T-helper 1 cell treated with Interleukin-12 subunit alpha and Interleukin-12 subunit beta and Interleukin-4 antibody, amounts not matched to agents 30 ng/mL and 1 ng/mL, for 36 hours (primary cell): ENCODE results near the gene RFTN1. TPM values are rescaled to one million over a fixed set of nuclear protein-coding genes. Genes with fewer than 3 reads are reported as not detected.

Experiments used
- intact Hi-C: fragments of 100-400 bp; cut with micrococcal nuclease; formaldehyde crosslinking; loops from one replicate; pipeline ENCODE4 v1.15.1; 2024
- total RNA-seq: library from RNA; stranded (reverse); gene quantifications from 2 replicates; pipeline ENCODE4 v1.2.3, GENCODE V29; 2022

RFTN1 gene
- total RNA-seq, 1 donor from 2014 or later, result 90.3 TPM

DNA sequence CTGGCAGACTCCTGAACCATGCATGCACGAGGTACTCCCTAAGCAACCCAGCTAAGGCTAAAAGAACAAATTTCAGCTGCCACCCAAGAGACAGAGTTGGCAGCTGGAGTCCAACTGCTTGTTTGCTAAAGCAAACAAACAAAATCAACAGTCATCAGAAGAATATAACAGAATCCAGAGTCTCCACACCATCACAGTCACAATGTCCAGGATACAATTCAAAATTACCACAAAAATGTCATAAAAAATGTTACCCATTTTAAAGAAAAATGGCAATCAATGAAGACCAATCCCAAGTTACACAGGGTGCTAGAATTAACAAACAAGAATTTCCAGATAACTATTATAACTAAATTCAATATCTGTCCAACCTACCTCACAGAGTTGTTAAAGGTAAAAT lies 42.9 kb downstream of the RFTN1 start:
- intact Hi-C loops, result no loop called here

- intact Hi-C loops, result loop anchor here (1.0 to 2.0 kb wide), 3 partner anchors 44 to 178 kb away; no protein-coding TSS in a partner anchor
Observed at GRCh38 chr3:16468336-16469098, 45.0 kb downstream of the RFTN1 start.

DNA sequence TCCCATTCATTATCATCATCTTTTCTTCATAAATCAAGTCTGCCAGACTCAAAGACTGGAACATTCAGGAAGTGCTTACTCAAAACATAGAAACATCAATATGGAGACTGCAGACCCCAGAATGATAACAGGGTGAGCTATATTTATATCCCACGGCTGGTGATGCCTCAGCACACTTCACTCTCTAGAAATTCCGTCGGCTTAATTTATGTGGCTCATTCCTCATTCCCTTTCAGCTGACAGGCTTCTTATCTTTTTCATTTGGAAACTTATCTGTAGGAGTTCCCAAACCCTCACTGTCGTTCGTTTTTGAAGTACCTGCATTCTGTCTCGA lies 45.5 kb downstream of the RFTN1 start:
- intact Hi-C loops, result loop anchor here (1.0 to 2.0 kb wide), 3 partner anchors 44 to 178 kb away; no protein-coding TSS in a partner anchor

- intact Hi-C loops, result loop anchor here (1.0 kb wide), 4 partner anchors 9 to 202 kb away; partner anchors contain the start of gene OXNAD1
Observed at GRCh38 chr3:16467393-16467792, 46.1 kb downstream of the RFTN1 start.

- intact Hi-C loops, result loop anchor here (1.0 kb wide), 4 partner anchors 9 to 202 kb away; partner anchors contain the start of gene OXNAD1
Observed at GRCh38 chr3:16466822-16467221, 46.7 kb downstream of the RFTN1 start.

- intact Hi-C loops, result no loop called here
Observed at GRCh38 chr3:16464511-16465148, 48.9 kb downstream of the RFTN1 start.

DNA sequence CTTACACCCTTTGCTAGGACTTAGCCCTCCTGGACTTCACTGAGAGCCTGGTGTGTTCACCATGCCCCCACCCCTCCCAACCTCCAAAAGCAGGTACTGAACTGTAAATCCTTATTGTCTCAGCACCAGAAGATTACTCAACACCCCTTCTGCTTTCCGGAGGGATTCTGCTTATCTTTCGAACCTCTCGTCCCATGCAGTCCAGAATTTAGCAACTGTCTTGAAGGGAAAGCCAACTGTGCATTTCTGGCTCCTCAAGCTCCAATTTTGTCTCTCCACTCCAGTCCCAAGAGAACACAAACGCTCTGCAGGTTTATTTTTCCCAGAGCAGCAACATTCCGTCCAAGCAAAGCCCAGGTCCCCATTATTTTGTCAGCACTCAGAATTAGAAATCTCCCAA lies 49.6 kb downstream of the RFTN1 start:
- intact Hi-C loops, result no loop called here

DNA sequence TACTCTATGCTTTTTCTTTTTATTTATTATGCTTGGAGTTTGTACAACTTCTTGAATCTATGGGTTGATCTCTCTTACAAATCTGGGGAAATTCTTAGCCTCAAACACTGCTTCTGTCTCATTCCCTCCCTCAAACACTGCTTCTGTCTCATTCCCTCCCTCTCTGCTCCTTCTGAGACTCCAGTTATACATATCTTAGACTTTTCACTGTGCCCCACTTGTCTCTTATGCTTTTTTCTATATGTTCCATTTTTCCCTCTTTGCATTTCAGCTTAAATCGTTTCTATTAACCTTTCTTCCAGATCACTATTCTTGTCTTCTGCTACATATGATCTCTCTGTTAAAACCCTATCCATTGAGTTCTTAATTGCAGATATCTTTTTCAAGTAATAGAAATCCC lies 50.4 kb downstream of the RFTN1 start:
- intact Hi-C loops, result no loop called here

DNA sequence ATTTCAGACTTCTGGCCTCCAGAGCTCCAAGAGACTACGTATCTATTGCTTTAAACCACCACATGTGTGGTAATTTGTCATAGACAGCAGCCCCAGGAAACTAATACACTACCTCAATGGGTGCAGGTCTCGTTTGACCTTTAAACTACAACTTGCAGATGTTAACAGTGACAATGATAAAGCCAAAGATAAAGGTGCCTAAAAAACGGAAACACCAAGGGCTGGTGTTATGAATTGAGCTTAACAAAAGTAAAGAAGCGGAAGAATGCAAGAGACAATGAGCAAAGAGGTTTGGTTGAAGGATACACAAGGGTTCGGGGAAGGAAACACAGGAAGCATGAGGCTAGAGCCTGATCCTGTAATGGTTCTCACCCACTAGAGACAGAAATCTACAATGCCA lies 50.8 kb downstream of the RFTN1 start:
- intact Hi-C loops, result loop anchor here (1.0 kb wide), 1 partner anchor 19 kb away; no protein-coding TSS in a partner anchor

GRCh38 chr3:16461463-16462245 lies 51.8 kb downstream of the RFTN1 start:
- intact Hi-C loops, result loop anchor here (1.0 kb wide), 1 partner anchor 20 kb away; no protein-coding TSS in a partner anchor

DNA sequence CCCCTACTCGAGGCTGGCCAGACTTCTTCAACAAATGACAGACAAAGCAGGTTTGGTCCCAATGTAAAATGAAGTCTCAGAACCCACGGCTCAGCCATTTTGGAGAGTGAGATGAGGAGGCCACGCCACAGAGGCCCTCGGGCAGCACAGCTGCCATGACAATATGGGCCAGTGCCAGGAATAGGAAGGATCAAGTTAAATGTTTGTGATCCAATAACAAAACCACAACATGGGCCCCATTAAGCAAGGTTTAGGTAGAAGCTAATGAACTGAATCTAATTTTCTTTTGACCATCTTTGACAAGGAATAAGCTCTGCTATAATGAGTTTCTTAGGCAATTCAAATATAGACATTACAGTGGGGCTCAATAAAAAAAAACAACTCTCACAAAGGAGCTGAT lies 52.6 kb downstream of the RFTN1 start:
- intact Hi-C loops, result no loop called here

- intact Hi-C loops, result no loop called here
Observed at GRCh38 chr3:16460273-16460672, 53.2 kb downstream of the RFTN1 start.

DNA sequence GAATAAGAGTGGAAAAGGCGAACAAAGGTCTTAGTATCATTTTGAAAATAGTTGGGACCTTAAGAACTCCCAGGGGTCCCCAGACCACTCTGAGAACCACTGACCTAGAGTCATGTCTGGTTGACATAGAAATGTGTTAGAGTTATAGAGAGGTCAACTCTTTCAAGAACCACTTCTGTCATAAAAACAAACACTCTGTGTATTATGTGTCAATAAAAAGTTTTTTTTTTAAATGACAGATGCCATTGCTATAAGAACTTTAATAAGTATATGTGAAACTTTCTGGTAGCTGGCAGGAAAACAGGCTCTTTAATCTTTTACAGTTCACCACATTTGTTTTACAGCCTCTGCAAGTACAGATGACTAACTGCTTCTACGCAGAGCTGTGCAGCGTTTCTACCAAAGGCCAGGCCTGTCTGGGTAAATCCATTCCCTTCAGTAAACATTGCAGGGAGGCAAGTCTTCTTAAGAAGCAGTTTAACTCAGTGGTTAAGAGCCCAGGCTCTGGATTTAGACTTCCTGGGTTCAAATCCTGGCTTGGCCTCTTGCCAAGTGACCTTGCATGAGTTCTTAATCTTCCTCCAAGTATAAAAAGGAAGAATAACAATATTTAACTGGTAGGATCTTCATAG lies 56.6 kb downstream of the RFTN1 start:
- intact Hi-C loops, result no loop called here

DNA sequence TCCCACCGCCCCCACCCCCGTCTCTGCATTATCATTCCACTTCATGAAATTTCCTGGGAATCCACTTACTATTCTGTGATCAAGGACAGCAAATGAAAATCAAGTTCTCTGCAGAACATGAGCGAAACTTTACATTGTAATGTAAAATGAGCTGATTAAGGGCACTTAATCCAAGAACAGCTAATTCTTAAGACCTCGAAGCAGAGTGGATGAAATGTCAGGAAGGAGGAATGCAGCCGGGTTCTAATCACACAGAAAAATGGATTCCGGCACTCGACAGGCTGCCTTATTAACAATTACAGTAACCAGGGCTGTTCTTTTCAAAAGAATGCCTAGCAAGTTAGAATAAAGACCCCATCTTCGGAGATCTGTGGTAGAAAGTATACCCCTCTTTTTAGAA lies 57.5 kb downstream of the RFTN1 start:
- intact Hi-C loops, result no loop called here

- intact Hi-C loops, result no loop called here
Observed at GRCh38 chr3:16455001-16455400, 58.5 kb downstream of the RFTN1 start.

DNA sequence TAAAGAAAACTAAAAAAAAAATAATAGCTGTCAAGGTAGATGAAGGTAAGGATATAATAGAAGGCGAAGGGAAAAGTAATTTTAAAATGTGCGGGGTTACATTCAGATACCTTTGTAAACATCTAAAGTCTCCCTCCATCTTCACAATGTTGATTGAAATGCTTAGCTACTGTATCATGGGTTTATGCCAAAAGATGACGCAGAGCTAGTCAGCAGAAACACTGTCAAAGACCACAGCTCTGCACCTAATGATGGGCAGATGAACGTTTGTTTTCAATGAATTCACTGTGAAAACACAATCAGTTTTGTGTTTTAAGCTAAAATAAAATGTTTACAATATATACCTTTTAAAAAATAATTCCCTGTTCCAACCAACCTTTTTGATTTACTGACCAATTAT lies 61.2 kb downstream of the RFTN1 start:
- intact Hi-C loops, result no loop called here

DNA sequence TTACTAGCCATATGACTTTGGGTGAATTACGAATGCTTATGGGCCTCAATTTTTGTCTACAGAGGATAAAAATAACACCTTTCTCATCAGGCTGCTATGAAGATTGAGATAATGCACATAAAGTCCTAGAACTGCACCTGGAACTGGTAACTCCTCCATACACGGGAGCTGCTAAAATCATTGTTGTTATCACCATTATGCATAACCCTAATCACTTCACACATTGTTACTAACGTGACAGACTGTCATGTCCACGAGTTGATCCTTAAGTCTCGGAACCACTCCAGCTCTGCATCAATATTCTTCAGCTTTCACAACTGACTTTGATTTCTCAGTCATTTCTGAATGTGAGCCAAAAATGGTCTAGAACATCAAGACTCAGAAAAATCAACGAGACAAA lies 64.1 kb downstream of the RFTN1 start:
- intact Hi-C loops, result no loop called here

DNA sequence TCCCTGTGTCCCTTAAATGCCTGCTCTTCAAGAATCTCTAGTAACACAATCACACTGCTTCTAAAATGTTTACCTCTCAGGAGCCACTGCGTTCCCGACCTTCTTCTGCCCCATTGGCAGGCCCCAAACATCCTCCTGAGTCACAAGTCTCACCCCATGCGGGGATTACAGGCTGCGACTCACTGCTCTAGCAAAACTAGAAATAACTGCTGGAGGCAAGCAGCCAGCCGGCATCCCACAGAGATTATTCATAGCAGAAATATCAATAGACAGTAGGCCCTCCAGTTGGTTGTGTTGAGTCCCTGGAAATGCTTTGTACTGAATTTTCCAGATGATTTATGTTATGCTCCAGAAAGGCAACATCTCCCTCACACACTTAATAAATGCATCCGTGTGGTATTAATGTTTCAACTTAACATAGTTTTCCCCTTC lies 64.8 kb downstream of the RFTN1 start:
- intact Hi-C loops, result no loop called here

DNA sequence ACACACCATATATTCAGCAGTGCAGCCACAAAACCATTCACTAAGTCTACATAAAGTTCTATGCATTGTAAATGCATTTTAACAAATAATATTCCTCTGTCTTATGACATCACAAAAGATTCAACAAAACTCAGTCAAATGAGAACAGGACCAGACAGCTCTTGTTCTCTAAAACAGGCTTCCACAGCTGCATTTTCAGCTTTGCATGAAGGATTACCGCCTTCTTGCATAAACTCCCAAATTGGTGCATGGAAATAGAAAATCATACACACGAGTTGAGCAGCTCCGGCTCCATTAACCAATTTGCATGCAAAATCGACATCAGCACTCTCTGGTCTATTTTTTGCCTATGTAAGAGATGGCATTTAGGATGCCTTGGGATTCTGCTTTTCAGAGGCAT lies 66.4 kb downstream of the RFTN1 start:
- intact Hi-C loops, result no loop called here

DNA sequence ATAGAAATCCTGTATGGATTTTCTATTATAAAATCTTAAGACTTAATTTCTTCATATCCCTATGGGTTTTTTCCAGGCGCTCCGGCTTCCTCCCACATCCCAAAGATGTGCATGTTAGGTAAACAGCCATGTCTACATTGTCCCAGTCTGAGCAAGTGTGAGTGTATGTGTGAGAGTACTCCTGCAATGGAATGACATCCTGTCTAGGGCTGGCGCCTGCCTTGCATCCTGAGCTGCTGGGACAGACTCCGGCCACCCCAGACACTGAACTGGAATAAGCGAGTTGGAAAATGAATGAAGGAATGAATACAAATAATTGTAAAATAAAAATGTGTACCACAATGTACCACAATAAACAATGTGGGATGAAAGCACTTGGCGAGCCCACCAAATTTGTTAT lies 69.2 kb downstream of the RFTN1 start:
- intact Hi-C loops, result no loop called here

- intact Hi-C loops, result no loop called here
Observed at GRCh38 chr3:16442730-16443129, 70.8 kb downstream of the RFTN1 start.
